GM12891 (cell line): ENCODE data around the gene NOL8.

Experiments used
- POLR2A ChIP-seq: IDR thresholded peaks from 2 replicates; pipeline ENCODE4 v1.6.1; 2011; ENCODE audit warnings: low read depth, low read length, control low read depth
- POLR2AphosphoS5 ChIP-seq: IDR thresholded peaks from 2 replicates; pipeline ENCODE4 v1.6.1; 2011; ENCODE audit warnings: low read depth, low read length, control low read depth
- TAF1 ChIP-seq: IDR thresholded peaks from 2 replicates; pipeline ENCODE4 v1.6.1; 2011; ENCODE audit warnings: low read depth, low read length, control low read depth

GRCh38 chr9:92292338-92293074, 32.6 kb downstream of the NOL8 start:
- no peak for TF ChIP-seq POLR2A
- no peak for TF ChIP-seq POLR2AphosphoS5
- TF ChIP-seq TAF1: no peak
